Sigmoid colon (tissue), 7 donors: ENCODE data around the gene PRUNE2. TPM values are rescaled to one million over a fixed set of nuclear protein-coding genes. Genes with fewer than 3 reads are reported as not detected.
A peak's percentile ranks its signal among the peaks of the same experiment; 100 is the strongest.

ENCODE experiments used
- DNase-seq: peaks from one replicate; pipeline ENCODE4 v3.0.0-alpha.2; 2019
- H3K27ac ChIP-seq, 4 donors: fragments of 200-600 bp; sonication (generic); one replicate each; pipeline ENCODE4 v1.5.1; 2016 to 2019; ENCODE audit warnings: mild to moderate bottlenecking in 1 of 4
- H3K27me3 ChIP-seq, 3 donors: fragments of 200-600 bp; sonication (generic); one replicate each; pipeline ENCODE4 v1.5.1; 2019; ENCODE audit warnings: mild to moderate bottlenecking in 1 of 3
- H3K36me3 ChIP-seq, 4 donors: fragments of 200-600 bp; sonication (generic); one replicate each; pipeline ENCODE4 v1.5.1; 2016 to 2019
- H3K4me1 ChIP-seq, 4 donors: fragments of 200-600 bp; sonication (generic); one replicate each; pipeline ENCODE4 v1.5.1; 2017 to 2019
- H3K4me3 ChIP-seq, 4 donors: fragments of 200-600 bp; sonication (generic); one replicate each; pipeline ENCODE4 v1.5.1; 2017 to 2019; ENCODE audit warnings: mild to moderate bottlenecking in 2 of 4, moderate library complexity in 1 of 4
- H3K9me3 ChIP-seq, 4 donors: fragments of 200-600 bp in 3 of 4; sonication (generic) in 3 of 4; one replicate each; pipeline versions ENCODE4 v1.5.1 to v1.6.1; 2013 to 2019
- CTCF ChIP-seq, 4 experiments: fragments of 450-650 bp in 3 of 4; fragments of 200-600 bp in 1 of 4; IDR thresholded peaks; one replicate each; pipeline ENCODE4 v1.5.1; 2016 to 2019; ENCODE audit warnings: antibody characterized with exemption in 4 of 4, mild to moderate bottlenecking in 3 of 4, moderate library complexity in 2 of 4
- EP300 ChIP-seq, 4 donors: sonication (generic); formaldehyde crosslinking; IDR thresholded peaks; one replicate each; pipeline ENCODE4 v1.6.1; 2017; ENCODE audit warnings: antibody characterized with exemption in 4 of 4
- POLR2A ChIP-seq, 2 donors: fragments of 450-650 bp; IDR thresholded peaks; one replicate each; pipeline ENCODE4 v1.6.1; 2016; ENCODE audit warnings: antibody characterized with exemption in 2 of 2, mild to moderate bottlenecking in 2 of 2, moderate library complexity in 2 of 2
- POLR2AphosphoS5 ChIP-seq, 4 donors: sonication (generic); formaldehyde crosslinking; IDR thresholded peaks; one replicate each; pipeline ENCODE4 v1.6.1; 2017; ENCODE audit warnings: antibody characterized with exemption in 4 of 4
- WGBS, 2 donors: extraction: QIAGEN DNeasy Blood & Tissue Kit; methylation state at CpG; one replicate each; pipeline ENCODE4 v1.1.7; 2013; 5-methylcytosine and 5-hydroxymethylcytosine counted together
- intact Hi-C: fragments of 100-400 bp; cut with DNase I; formaldehyde crosslinking; loops from one replicate; pipeline ENCODE4 v1.15.1; 2023
- polyA plus RNA-seq, 3 donors: library from polyadenylated mRNA; stranded (reverse); fragments of 200-250 nt; gene quantifications; one replicate each; pipeline ENCODE4 v1.2.3, GENCODE V29; 2013
- total RNA-seq, 4 donors: library from RNA; depleted of rRNA; stranded (reverse); fragments of >200 nt; gene quantifications; one replicate each; pipeline ENCODE4 v1.1.0, GENCODE V29; 2016
- donor health status: healthy with polysubstance abuse.
- donor health status: Bipolar disorder and iron deficiency.
- donor health status: healthy.

PRUNE2 gene
- total and polyA plus RNA-seq, 7 donors, result 7.4 to 536 (median 440) TPM

GRCh38 chr9:76642074-76642473 is 263.8 kb downstream of the PRUNE2 start:
- DNase-seq, result no peak
- Histone ChIP-seq H3K27ac (no peak overlapping the region), H3K36me3 (peaks cover 4 to 77% (median 35%) of the 10 kb centered on the region in 4 donors), H3K4me3 (no peak overlapping the region), H3K27me3 (no peaks in the 10 kb centered on the region), H3K9me3 (no peaks in the 10 kb centered on the region), H3K4me1 (peaks cover 0 to 10% (median 3%) of the 10 kb centered on the region in 4 donors)
- intact Hi-C loops, result no loop called here
- TF ChIP-seq EP300 (IDR thresholded peaks at IDR 0.05) (no peak), POLR2AphosphoS5 (IDR thresholded peaks at IDR 0.05) (no peak), CTCF (IDR thresholded peaks at IDR 0.05) (no peak), POLR2A (IDR thresholded peaks at IDR 0.05) (no peak)
- WGBS, 2 donors, result 91 to 97% methylated on average over 1 of the region's 1 CpG

- peaks cover 4 to 95% (median 24%) of the 10 kb centered on the region in 4 donors for H3K36me3 ChIP-seq
- no peak overlapping the region for H3K27ac ChIP-seq
- intact Hi-C loops, result loop anchor here (10.0 kb wide), 1 partner anchor 67 kb away; no protein-coding TSS in a partner anchor
These were observed 267.9 kb downstream of the PRUNE2 start for GRCh38 chr9:76638001-76638400.

GRCh38 chr9:76637416-76637815 is 268.5 kb downstream of the PRUNE2 start:
- peaks cover 0 to 12% (median 9%) of the 10 kb centered on the region in 4 donors for H3K4me1 ChIP-seq
- intact Hi-C loops, result loop anchor here (10.0 kb wide), 1 partner anchor 67 kb away; no protein-coding TSS in a partner anchor
- H3K27ac ChIP-seq, result no peak overlapping the region
- TF ChIP-seq POLR2AphosphoS5 (IDR thresholded peaks at IDR 0.05), result no peak
- no peak for TF ChIP-seq CTCF (IDR thresholded peaks at IDR 0.05)
- no peak for TF ChIP-seq EP300 (IDR thresholded peaks at IDR 0.05)
- TF ChIP-seq POLR2A (IDR thresholded peaks at IDR 0.05), result no peak
- no peaks in the 10 kb centered on the region for H3K9me3 ChIP-seq
- no peak overlapping the region for H3K4me3 ChIP-seq
- H3K36me3 ChIP-seq, result peaks cover 4 to 95% (median 19%) of the 10 kb centered on the region in 4 donors
- no peaks in the 10 kb centered on the region for H3K27me3 ChIP-seq
- 93 to 95% methylated on average over 2 of the region's 2 CpGs for WGBS, 2 donors
- DNase-seq, result no peak

More at GRCh38 chr9:76638001-76638400, 267.9 kb downstream of the PRUNE2 start:
- Histone ChIP-seq H3K4me1 (peaks cover 0 to 15% (median 9%) of the 10 kb centered on the region in 4 donors), H3K27me3 (no peaks in the 10 kb centered on the region), H3K9me3 (no peaks in the 10 kb centered on the region), H3K4me3 (no peak overlapping the region)
- DNase-seq, result no peak
- WGBS, 2 donors, result 92% methylated on average over 4 of the region's 4 CpGs
- TF ChIP-seq POLR2AphosphoS5 (IDR thresholded peaks at IDR 0.05), result no peak
- TF ChIP-seq CTCF (IDR thresholded peaks at IDR 0.05), result no peak
- TF ChIP-seq EP300 (IDR thresholded peaks at IDR 0.05), result no peak
- TF ChIP-seq POLR2A (IDR thresholded peaks at IDR 0.05), result no peak

GRCh38 chr9:76634356-76635054 is 271.4 kb downstream of the PRUNE2 start:
- H3K9me3 ChIP-seq, result no peaks in the 10 kb centered on the region
- intact Hi-C loops, result loop anchor here (10.0 kb wide), 1 partner anchor 70 kb away; no protein-coding TSS in a partner anchor
- peak overlapping the region; percentile 44 to 51 (median 47) for H3K27ac ChIP-seq
- H3K4me1 ChIP-seq, result peaks cover 0 to 12% (median 9%) of the 10 kb centered on the region in 4 donors
- H3K27me3 ChIP-seq, result no peaks in the 10 kb centered on the region
- peaks cover 20 to 95% (median 29%) of the 10 kb centered on the region in 4 donors for H3K36me3 ChIP-seq
- no peak for TF ChIP-seq POLR2AphosphoS5 (IDR thresholded peaks at IDR 0.05)
- no peak for TF ChIP-seq EP300 (IDR thresholded peaks at IDR 0.05)
- no peak for TF ChIP-seq CTCF (IDR thresholded peaks at IDR 0.05)
- TF ChIP-seq POLR2A (IDR thresholded peaks at IDR 0.05), result no peak
- 31 to 88% methylated on average over 1 of the region's 1 CpG for WGBS, 2 donors
- DNase-seq, result no peak
- H3K4me3 ChIP-seq, result no peak overlapping the region
